Diencephalon (tissue), 1 donor: ENCODE data around the gene PYM1. TPM values are rescaled to one million over a fixed set of nuclear protein-coding genes. Genes with fewer than 3 reads are reported as not detected.

ENCODE experiments used
- total RNA-seq: library from RNA; depleted of rRNA; stranded (reverse); fragments of >200 nt; gene quantifications from one replicate; pipeline ENCODE4 v1.2.3, GENCODE V29; 2014

Gene PYM1
- total RNA-seq: 25.1 TPM

GRCh38 chr12:55927588-55928502 lies at the start of gene PYM1:
TSS of gene PYM1 (minus strand) at chr12:55927894. CDS start at chr12:55927761, 133 bp downstream.

GRCh38 chr12:55973599-55974307 lies 46.1 kb upstream of the PYM1 start, which contains the start of gene RAB5B:
TSS of gene RAB5B (plus strand) at chr12:55974078. CDS start at chr12:55986961, 12,883 bp downstream.

GRCh38 chr12:55966408-55967281 lies 39.0 kb upstream of the PYM1 start, which contains the start of gene CDK2:
TSS of gene CDK2 (plus strand) at chr12:55966830. CDS start at chr12:55967009, 179 bp downstream.

GRCh38 chr12:55965941-55966407 lies 38.3 kb upstream of the PYM1 start, which contains the start of gene PMEL:
TSS of gene PMEL (minus strand) at chr12:55966042. CDS start at chr12:55966011, 31 bp downstream.

GRCh38 chr12:55930771-55931316 lies 3.1 kb upstream of the PYM1 start, which contains the start of gene DGKA:
TSS of gene DGKA (plus strand) at chr12:55931162. CDS start at chr12:55936504, 5,342 bp downstream.

Other genes starting within 250 kb of the PYM1 start
- 14.5 TPM for gene ITGA7, start 220.0 kb downstream of the PYM1 start, total RNA-seq
- 27.7 TPM for gene BLOC1S1, start 211.8 kb downstream of the PYM1 start, total RNA-seq
- 3.9 TPM for gene RDH5, start 207.5 kb downstream of the PYM1 start, total RNA-seq
- gene CD63, start 198.9 kb downstream of the PYM1 start, total RNA-seq: 303 TPM
- 12.7 TPM for gene GDF11, start 184.8 kb downstream of the PYM1 start, total RNA-seq
- gene SARNP, start 110.2 kb downstream of the PYM1 start, total RNA-seq: 75.2 TPM
- 8.5 TPM for gene ORMDL2, start 109.9 kb downstream of the PYM1 start, total RNA-seq
- 30.7 TPM for gene DNAJC14, start 98.3 kb downstream of the PYM1 start, total RNA-seq
- gene MMP19, start 85.0 kb downstream of the PYM1 start, total RNA-seq: not detected
- 12.9 TPM for gene DGKA, start 3.3 kb upstream of the PYM1 start, total RNA-seq
- gene PMEL, start 38.1 kb upstream of the PYM1 start, total RNA-seq: 0.69 TPM
- 12.7 TPM for gene CDK2, start 38.9 kb upstream of the PYM1 start, total RNA-seq
- gene RAB5B, start 46.2 kb upstream of the PYM1 start, total RNA-seq: 59.1 TPM
- 13.4 TPM for gene SUOX, start 69.4 kb upstream of the PYM1 start, total RNA-seq
- gene IKZF4, start 93.1 kb upstream of the PYM1 start, total RNA-seq: 3.7 TPM
- gene RPS26, start 114.0 kb upstream of the PYM1 start, total RNA-seq: 40.4 TPM
- 6.2 TPM for gene ERBB3, start 152.3 kb upstream of the PYM1 start, total RNA-seq
- 70.8 TPM for gene PA2G4, start 176.7 kb upstream of the PYM1 start, total RNA-seq
- gene RPL41, start 188.7 kb upstream of the PYM1 start, total RNA-seq: 1,096 TPM
- gene ZC3H10, start 190.4 kb upstream of the PYM1 start, total RNA-seq: 7.4 TPM
- gene ESYT1, start 200.4 kb upstream of the PYM1 start, total RNA-seq: 51.9 TPM
- gene MYL6B, start 224.7 kb upstream of the PYM1 start, total RNA-seq: 118 TPM
- gene MYL6, start 230.5 kb upstream of the PYM1 start, total RNA-seq: 650 TPM